ENCODE results near the gene APOC3.
A peak's percentile ranks its signal among the peaks of the same experiment; 100 is the strongest.

The APOC3 gene

DNA sequence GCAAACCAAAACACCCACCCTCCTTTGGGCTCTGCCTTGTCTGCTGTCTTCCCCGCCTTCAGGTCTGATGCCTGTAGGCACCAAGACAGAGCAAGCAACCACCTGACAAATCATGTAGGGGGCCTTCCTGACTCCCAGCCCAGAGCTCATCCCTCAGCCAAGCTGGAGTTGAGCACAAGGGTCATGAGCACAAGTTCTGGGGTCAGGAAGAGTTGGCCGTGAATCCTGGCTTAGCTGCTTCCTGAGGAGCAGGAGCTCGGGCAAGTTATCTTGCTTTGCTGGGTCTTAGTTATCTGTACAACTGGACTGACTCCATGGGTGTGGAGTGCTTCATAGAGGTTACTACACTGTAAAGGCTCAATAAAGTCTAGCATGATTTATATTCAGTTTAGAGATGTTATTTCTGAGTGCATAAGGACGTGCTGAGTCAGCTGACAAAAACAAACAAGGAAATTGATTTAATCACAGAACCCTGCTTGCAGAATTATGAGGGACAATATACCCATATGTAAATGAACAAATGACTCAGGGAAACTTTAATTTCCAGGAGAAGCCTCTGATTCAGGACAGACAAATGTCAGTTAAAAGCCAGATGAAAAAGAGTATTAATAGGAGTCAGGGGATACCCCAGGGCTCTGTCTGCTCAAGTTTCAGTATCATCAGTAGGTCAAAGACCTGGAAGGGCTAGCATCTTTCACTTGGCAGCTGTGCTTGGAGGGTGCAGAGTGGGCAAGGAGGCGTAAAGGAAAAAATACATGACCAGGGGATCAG, 22.7 kb downstream of the APOC3 start:
- no peak for DNase-seq

DNA sequence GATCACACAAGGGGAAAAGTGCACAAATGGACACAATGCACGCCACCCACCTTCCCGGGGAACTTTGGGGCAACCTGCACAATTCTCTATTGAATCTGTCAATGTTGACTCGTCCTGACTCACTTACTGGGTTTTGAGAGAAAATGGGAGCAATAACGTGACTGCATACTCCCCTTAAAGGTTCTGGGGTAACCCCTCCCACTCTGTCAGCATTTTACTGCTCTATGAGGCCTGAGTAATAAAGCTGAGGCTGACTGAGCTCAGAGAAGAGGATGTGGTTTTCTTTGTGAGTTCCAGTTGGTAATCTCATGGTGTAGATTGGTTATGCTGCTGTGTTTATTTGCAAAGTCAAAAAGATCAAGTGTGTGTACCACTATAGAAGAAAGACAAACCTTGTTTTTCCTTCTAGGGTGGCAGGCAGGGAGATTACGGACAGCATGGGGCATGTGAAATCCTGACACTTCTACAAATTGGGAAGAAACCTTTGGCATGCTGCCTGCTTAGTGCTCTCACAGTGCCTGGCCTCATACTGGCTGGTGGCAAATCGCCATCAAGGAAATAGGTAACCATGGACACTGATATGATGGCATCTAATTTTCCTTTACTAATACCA, 23.9 kb downstream of the APOC3 start:
- DNase-seq = no peak

- DNase-seq = no peak
Measured at GRCh38 chr11:116855413-116855812, 25.7 kb downstream of the APOC3 start.

GRCh38 chr11:116856423-116856822, 26.7 kb downstream of the APOC3 start:
- DNase-seq = no peak

DNA sequence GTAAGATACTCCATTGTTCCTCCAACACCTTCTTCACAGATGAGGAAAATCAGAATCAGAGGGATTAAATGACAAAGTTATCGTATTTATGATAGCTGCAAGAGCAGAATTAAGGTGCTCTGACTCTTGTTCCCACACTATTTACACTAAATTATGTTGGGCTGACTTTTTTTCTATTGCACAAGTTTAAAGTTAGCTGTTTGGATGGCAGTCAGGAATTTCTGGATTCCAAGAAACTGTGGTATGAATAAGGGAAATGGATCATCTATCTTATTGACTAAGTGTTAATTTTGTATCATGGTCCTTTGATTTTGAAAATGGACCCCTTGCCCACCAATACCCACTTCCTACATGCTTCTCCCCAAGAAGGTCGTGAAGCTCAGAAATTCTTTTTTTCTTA, 27.6 kb downstream of the APOC3 start:
- DNase-seq = no peak

DNA sequence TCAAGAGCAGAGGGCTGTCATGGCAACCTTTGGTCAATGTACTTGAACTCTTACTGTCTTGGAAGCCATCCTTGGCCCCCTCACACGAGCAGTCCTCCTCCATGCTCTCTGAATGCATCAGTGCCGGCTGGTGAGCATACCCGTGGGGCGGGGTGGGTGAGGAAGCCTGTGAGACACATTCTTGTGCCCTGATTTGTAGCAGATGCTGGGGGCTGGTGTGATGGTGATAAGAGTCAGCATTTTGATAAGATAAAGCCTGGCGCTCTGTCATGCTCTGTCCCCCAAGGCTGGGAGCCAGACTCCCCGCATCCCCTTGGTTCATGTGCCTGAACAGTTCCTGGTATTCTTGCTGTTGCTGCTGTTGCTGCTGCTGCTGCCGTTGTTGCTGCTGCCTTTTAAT, 28.2 kb downstream of the APOC3 start:
- DNase-seq = no peak

DNA sequence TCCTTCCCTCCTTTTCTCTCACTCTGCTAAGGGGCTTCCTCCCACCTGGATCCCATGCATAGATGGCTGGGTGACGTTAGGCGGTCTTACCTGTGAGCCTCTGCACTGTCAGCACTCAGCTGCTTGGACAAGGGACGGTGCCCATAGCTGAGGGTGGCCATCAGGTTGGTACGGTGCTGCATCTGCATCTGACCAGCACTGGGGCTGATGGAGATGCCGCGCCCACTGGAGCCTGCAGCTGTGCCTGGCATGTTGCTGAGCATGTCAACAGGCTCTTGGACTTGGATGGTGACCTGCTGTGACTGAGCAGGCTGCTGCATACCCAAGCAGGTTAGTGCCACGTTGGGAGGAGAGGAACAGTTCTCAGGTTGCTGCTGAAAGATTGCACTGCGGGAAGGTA, 29.5 kb downstream of the APOC3 start:
- no peak for DNase-seq

DNA sequence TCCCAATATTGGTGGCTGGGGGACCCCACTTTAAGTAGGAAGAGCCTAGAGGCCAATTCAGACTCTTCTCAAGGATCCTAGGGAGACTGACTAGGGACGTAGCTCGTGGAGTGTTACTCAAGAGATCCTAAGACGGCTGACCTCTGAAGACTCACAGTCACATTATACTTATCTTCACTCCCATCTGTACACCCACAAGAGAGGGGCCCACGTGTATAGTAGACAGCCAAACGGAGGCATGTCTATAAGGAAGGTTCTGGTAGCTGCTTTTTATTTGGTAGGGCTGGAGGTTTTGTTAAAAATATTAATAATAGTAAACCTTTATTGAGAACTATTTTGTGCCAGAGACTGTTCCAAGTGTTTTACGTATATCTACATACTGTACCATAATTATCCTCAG, 30.6 kb downstream of the APOC3 start:
- no peak for DNase-seq

DNA sequence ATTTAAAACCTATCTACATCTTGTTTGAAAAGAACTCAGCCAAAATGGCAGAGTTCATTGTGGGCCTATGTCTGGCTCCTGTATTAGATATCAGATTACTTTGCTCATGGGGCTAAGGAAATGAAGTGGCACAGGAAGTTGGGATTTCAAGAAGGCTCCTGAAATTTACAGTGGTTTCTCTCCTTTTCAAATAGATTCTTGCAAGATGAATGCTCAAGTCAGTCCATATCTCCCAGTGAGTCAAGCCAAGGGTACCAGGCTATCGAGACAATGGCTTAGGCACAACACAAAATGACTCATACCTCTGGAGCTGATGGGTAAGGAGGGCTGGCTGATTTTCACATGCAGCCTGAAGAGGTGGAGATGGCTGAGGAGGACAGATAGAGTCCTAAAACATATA, 31.8 kb downstream of the APOC3 start:
- DNase-seq = no peak

DNA sequence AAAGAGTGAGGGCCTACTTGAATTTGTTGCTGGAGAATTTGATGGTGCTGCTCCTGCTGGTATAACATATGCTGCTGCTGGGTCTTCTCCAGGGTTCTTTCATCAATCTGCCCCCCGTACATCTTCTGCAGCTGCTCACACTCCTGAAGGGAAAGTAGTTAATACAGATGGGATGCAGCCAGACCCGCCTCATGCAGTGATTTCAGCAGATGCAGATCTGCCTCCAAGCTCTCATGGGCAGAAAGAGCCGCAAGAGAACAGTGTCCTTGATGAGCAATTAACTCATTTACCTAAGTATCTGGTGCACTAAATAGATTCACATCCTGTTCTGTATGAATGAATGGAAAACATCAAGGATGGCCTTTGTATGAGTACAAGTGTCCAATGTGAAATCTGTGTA, 32.5 kb downstream of the APOC3 start:
- DNase-seq = no peak

DNA sequence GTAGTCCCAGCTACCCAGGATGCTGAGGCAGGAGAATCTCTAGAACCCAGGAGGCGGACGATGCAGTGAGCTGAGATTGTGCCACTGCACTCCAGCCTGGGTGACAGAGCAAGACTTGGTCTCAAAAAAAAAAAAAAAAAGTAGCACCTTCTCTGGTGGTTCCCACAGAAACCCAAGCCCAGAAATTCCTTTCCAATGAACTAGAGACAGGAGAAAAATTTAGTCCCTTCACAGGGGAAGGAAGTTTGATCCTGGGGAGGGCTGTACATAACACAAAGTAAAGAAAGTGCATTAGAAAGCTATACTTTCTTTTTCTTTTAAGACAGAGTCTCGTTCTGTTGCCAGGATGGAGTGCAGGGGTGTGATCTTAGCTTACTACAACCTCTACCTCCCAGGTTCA, 33.2 kb downstream of the APOC3 start:
- DNase-seq = no peak

DNA sequence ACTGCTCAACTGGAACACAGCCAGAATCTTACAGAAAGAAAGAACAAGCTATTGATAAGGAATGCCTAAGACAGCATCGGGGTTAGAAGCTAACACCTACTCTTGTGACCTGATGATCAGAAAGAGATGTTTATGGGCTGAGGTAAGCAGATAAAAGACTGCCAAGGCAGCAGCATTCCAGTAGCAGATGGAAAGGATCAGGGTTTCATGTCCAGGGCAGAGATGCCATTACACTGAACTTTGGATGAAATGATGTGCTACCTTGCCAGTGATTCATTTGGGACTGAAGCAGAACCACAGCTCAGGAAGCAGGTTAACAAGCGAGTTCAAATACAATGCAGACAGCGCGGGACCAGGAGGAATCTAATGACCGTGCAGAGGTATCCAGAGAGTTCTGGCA, 34.8 kb downstream of the APOC3 start:
- no peak for DNase-seq

DNA sequence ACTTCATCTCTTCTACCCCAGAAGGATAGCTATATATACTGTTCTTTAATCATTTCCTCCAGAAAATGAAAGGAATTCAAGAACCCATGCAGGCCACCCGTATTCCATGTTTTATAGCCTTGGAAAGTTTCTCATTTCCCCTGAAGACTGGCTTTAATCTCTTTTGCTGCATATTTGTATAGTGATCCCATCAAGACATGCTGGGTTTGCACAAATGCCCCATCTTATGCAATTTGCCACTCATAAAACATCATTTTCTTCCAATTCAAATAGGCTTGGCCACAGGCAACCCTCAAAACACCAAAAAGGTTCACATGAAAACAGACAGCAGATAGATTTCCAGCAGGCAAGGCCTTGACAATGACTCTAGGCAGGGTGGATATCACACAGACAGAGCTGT, 36.0 kb downstream of the APOC3 start:
- no peak for DNase-seq

DNA sequence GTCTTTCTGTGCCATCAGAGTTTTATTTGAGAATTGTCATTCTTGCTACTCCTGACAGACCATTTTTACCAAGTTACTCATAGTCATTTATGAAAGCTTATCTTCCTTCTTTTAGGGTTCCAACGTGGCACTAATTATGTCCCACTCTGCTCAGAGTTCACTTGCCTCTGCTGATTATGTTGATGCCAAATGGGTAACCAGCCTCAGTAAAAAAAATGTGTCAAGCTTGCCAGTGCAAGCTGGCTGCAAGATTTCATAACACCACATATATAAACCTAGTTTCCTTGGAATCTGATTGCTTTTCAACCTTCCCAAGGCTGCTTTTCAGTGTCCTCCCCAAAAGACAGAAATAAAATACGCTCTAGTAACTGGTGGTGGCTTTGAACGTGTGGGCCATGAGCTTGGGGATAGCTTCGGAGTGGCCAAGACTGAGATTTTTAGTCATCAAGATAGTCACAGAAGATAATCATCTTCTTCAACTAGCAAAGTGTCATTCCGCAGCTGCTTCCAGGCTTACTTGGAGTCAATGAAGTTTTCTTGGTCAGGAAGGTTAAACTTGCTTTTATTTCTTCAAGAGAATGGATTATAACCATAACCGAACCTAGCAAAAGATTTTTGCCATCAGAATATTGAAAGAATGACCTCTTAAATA, 37.2 kb downstream of the APOC3 start:
- no peak for DNase-seq

DNA sequence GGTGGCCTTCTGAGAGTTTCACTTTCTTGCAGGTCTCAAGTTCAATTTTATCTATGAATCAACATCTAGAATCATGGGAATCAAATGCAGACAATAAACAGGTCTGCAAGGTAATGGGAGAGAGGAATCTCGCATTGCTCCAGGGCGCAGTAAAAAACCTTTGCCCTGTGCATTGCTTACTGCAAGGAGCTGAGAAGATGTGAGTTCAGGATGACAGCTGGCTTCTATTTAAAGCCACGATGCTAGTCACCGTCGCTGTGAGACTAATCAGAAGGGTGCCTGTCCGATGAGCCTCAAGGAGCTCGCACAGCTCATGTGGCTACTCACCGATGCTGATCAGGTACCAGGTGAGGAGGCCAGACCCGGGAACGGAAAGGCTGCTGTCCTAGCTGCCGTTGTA, 37.9 kb downstream of the APOC3 start:
- no peak for DNase-seq

- no peak for DNase-seq
Measured at GRCh38 chr11:116868066-116868465, 38.4 kb downstream of the APOC3 start.

DNA sequence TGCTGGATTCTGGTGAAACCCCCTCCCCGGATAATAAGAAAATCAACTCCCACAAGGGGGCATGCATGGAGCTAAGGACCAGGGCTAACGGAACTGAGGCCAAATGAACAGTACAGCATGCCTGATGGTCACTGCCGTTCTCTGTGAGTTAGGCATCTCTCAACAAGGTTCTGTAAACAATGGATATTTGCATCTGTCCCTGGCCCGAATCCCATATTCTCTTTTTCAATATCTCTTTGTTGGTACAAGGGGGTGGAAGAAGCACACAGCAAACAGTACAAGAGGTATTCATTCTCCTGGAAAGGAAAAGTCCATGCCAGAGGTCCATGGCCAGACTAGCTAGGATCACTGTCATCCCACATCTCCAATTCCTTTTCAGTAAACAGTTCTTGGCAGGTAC, 39.9 kb downstream of the APOC3 start:
- DNase-seq = no peak

- no peak for DNase-seq
Measured at GRCh38 chr11:116870054-116870453, 40.3 kb downstream of the APOC3 start.

DNA sequence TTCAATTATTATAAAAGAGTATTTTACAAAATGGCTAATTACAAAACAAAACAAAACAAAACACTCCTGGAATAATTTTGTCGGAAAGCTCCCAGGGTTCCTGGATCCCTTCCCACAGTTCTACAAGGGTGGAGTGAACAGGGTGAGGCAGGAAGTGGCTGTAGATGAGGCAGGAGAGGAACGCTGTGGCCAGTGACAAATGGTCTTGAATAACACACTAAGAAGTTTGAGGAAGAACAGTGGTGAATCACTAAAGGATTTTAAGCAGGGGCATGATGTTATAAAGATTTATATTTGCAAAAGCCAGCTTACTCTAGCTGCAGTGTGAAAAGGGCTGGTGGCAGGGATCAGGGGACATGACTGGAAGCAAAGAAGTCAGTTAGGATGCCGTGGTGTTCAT, 41.5 kb downstream of the APOC3 start:
- no peak for DNase-seq

DNA sequence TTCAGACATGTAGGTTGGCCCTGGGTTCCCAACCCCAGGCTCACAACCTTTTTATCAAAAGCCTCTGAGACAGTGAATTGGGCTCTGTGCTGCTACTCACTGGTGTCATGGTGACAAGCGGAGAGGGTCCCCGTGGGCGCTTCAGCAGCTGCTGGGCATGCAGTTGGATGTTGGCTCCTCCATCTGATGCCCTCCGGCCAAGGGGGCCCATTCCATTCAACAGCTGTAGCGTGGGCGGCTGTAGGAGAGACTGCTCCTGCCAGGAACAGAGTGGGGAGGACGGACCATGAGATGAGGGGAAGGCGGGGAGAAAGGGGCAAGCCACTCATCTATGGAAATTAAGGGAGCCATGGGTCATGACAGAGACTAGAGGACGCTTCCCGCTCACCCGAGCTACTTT, 43.7 kb downstream of the APOC3 start:
- no peak for DNase-seq

DNA sequence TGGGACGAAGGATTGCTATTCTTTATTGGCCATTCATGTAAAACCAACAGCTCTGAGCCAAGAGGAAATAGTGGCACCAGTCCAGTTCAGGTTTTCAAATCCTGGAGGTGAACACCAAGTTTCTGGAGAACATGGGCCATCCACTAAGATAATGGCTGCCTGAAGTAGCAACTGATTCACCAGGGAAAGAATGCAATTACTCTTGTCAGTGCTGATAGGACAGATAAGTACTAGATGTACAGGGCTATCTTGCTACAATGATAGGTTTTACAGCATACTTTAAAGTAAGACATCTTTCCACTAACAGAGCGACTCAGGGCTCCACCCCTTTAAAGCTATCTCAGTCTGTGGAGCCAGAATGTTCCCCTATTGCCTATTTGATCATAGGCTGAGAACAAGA, 44.5 kb downstream of the APOC3 start:
- DNase-seq = no peak

GRCh38 chr11:116875194-116875593, 45.5 kb downstream of the APOC3 start:
- DNase-seq = no peak

DNA sequence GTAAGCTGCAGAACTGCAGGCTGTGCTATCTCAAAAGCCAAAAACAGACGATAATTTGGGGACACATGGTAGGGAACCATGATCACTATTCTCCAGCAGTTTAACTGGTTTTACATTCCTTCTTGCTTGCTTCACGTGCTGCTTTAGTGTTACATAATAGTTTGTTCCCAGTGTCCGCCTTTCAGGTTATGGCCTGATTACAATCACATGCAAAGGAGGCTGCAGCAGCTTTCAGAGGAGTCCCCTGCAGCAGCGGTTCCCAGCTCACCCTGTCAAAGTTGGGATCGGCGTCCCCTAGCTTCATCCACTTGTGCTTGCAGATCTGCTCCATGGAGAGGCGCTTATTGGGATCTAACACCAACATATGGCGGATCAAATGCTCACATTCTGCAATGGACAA, 46.9 kb downstream of the APOC3 start:
- DNase-seq = no peak

DNA sequence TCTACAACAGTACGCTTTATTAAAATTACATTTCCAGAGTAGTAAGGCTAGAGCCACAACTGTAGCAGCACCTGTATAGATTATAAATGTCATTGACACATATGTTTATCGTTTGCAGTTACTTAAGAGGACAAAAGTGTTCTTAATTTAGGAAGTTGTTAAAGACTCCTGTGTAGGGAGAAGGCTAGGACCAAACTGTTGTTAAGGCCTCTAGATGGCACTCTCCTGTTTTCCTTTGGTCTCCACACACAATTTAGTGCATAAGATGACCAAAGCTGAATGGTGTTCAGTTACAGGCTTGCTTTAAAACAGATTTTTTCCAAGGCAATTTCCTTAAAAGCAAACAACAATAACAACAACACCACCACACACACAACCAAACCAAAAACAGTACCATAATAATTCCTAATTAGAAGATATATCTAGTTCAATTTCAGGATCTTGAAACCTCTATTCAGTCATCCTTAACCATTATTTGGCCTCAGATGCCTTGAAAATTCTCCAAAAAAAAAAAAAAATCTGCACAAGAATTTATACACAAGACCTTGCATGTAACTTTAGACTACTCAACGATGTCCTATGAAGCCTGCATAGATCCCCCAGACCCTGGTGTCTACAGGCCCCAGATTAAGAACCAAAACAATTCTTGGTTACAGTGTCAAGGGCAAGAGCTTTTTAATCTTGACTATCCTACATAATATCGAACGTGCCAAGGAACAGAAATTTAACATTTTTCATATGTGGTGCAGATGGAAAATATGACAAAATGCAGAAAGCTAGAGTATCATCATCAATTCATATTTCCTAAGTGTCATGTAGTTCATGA, 50.3 kb downstream of the APOC3 start:
- peak; percentile 6 to 64 for DNase-seq
